ENCODE measurements around the gene RHAG. TPM values are rescaled to one million over a fixed set of nuclear protein-coding genes. Genes with fewer than 3 reads are reported as not detected.
"Not testable (repeated sequence)": the region's sequence is repeated elsewhere in the genome, so short reads cannot be mapped to it uniquely, and the experiment has no call there.

The RHAG gene
- total and polyA plus RNA-seq, 3 donors from 2014 or later, result 0.42 TPM; not detected in 2

- intact Hi-C loops (cut with DNase I; ENCODE audit: low total_unique reads), result no loop called here
- no peaks in the 10 kb centered on the region for H3K9me3 ChIP-seq
- H3K4me1 ChIP-seq, result no peaks in the 10 kb centered on the region
- H3K36me3 ChIP-seq (ENCODE audit: low read depth, missing control alignments), result no peaks in the 10 kb centered on the region
- TF ChIP-seq POLR2A (IDR thresholded peaks at IDR 0.05) (no peak), CTCF (IDR thresholded peaks at IDR 0.05) (no peak)
- H3K27ac ChIP-seq, result no peak overlapping the region
- WGBS, 2 donors, result 75% methylated on average over 5 of the region's 5 CpGs
- DNase-seq, result no peak
- no peak overlapping the region for H3K4me3 ChIP-seq
- H3K27me3 ChIP-seq, result no peaks in the 10 kb centered on the region
These were observed 30.5 kb upstream of the RHAG start for GRCh38 chr6:49666930-49667757.

- H3K36me3 ChIP-seq (ENCODE audit: low read depth, missing control alignments), result no peaks in the 10 kb centered on the region
- H3K4me3 ChIP-seq, result no peak overlapping the region
- no peak overlapping the region for H3K27ac ChIP-seq
- no peaks in the 10 kb centered on the region for H3K9me3 ChIP-seq
- 70 to 72% methylated on average over 1 of the region's 1 CpG for WGBS, 2 donors
- intact Hi-C loops (cut with DNase I; ENCODE audit: low total_unique reads), result no loop called here
- no peak for DNase-seq
- H3K27me3 ChIP-seq, result no peaks in the 10 kb centered on the region
- no peak for TF ChIP-seq CTCF (IDR thresholded peaks at IDR 0.05)
- TF ChIP-seq POLR2A (IDR thresholded peaks at IDR 0.05), result no peak
- H3K4me1 ChIP-seq, result no peaks in the 10 kb centered on the region
These were observed 29.8 kb upstream of the RHAG start for GRCh38 chr6:49666480-49666879.

- Histone ChIP-seq H3K9me3 (no peaks in the 10 kb centered on the region), H3K36me3 (ENCODE audit: low read depth, missing control alignments) (no peaks in the 10 kb centered on the region)
- whole genome bisulfite sequencing, 2 donors, result 46 to 47% methylated on average over 3 of the region's 3 CpGs
These were observed 28.2 kb upstream of the RHAG start for GRCh38 chr6:49664817-49665216.

GRCh38 chr6:49664054-49664453, 27.4 kb upstream of the RHAG start:
- H3K4me3 ChIP-seq; H3K9me3 ChIP-seq; H3K27me3 ChIP-seq; H3K36me3 ChIP-seq (ENCODE audit: low read depth, missing control alignments); intact Hi-C loops (cut with DNase I; ENCODE audit: low total_unique reads); DNase-seq; H3K4me1 ChIP-seq; H3K27ac ChIP-seq: not testable (repeated sequence)
- 88 to 96% methylated on average over 1 of the region's 1 CpG for WGBS, 2 donors

More at GRCh38 chr6:49664817-49665216, 28.2 kb upstream of the RHAG start:
- Histone ChIP-seq H3K4me1 (no peaks in the 10 kb centered on the region), H3K27me3 (no peaks in the 10 kb centered on the region), H3K27ac (no peak overlapping the region), H3K4me3 (no peak overlapping the region)
- DNase-seq, result no peak
- intact Hi-C loops (cut with DNase I; ENCODE audit: low total_unique reads), result no loop called here
- TF ChIP-seq POLR2A (IDR thresholded peaks at IDR 0.05) (no peak), CTCF (IDR thresholded peaks at IDR 0.05) (no peak)

- intact Hi-C loops (cut with DNase I; ENCODE audit: low total_unique reads), result no loop called here
- TF ChIP-seq CTCF (IDR thresholded peaks at IDR 0.05) (no peak), POLR2A (IDR thresholded peaks at IDR 0.05) (no peak)
- Histone ChIP-seq H3K36me3 (ENCODE audit: low read depth, missing control alignments) (no peaks in the 10 kb centered on the region), H3K27me3 (no peaks in the 10 kb centered on the region), H3K4me1 (no peaks in the 10 kb centered on the region), H3K9me3 (no peaks in the 10 kb centered on the region), H3K4me3 (no peak overlapping the region), H3K27ac (no peak overlapping the region)
- no peak for DNase-seq
- WGBS, 2 donors, result 42 to 54% methylated on average over 1 of the region's 1 CpG
These were observed 26.2 kb upstream of the RHAG start for GRCh38 chr6:49662892-49663261.

Measured in testis (tissue), 3 donors.